ENCODE data around the gene FAM83F.
"Not testable (repeated sequence)": the region's sequence is repeated elsewhere in the genome, so short reads cannot be mapped to it uniquely, and the experiment has no call there.

Gene FAM83F

DNA sequence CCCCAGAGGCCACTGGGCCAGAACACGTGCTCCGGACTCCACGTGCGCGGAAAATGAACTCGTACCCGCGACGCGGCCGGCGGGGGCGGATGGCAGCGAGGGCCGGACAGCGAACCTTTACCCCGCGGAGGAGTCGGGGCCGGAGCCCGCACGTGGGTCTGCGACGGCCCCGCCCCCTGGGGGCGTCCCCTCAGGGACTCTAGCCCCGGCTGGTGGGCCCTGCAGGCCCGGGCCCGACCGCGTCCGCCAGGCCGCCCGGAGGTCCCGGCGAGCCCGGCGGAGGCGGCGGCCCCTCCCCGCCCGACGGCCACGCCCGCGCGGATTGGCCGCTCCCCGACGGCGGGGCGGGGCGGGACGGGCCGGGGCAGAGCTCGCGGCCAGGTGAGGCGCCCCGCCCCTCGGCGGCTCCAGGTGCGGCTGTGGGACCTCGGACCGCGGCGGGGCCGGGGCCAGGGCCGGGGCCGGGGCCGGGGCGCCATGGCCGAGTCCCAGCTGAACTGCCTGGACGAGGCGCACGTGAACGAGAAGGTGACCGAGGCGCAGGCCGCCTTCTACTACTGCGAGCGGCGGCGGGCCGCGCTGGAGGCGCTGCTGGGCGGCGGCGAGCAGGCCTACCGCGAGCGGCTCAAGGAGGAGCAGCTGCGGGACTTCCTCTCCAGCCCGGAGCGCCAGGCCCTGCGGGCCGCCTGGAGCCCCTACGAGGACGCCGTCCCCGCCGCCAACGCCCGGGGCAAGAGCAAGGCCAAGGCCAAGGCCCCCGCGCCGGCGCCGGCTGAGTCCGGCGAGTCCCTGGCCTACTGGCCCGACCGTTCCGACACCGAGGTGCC is at the start of gene FAM83F:
TSS of gene FAM83F (plus strand) at position 389 of the 827 bp plus-strand sequence. CDS start at position 478, 89 bp downstream.
- no peak for DNase-seq (ENCODE audit: low spot score)

DNA sequence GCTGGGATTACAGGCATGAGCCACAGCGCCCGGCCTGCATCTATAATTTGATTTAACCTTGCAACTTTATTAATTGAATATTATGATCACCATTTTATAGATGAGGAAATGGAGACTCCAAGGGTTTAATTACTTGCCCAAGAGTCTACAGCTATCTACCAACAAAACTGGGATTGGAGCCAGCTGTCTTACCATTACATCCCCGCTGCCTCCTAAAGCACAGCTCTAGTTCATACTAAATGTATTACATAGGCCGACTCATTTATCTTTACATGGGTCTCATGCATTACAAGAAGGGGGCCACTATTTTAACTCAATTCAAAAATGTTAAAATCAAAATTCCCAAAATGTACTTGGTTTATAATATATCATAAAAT is 48.6 kb upstream of the FAM83F start:
- DNase-seq (ENCODE audit: low spot score): no peak

DNA sequence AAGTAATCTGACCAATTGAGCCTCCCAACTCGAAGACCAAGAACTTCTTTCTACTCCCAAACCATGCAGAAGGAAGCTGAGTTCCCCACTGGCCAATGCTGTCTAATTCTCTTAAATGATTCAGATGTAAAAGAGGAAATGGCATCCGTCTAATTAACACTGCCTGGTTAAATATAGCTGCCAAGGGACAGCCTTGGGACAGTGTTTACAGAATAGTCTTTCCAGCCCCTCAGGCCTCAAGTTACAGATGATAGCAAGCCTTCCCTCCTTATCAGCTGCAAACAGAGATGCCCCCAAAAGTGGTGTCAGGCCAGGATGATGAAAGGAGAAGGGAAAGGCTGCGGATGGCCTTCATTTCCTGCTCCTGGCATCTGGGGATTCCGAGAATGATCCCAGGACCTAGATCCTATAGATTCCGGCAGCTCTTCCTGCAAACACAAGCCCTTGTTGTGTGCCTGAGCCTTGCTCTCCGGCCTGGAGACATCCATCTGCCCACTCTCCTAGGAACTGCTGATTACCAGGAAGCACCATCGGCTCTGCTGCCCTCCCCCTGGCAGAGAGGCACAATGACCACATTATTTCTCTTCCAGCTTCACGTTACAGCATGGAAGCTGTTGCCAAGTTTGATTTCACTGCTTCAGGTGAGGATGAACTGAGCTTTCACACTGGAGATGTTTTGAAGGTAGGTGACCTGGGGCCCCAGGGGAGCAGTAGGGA is 48.1 kb upstream of the FAM83F start:
- DNase-seq (ENCODE audit: low spot score): no peak

DNA sequence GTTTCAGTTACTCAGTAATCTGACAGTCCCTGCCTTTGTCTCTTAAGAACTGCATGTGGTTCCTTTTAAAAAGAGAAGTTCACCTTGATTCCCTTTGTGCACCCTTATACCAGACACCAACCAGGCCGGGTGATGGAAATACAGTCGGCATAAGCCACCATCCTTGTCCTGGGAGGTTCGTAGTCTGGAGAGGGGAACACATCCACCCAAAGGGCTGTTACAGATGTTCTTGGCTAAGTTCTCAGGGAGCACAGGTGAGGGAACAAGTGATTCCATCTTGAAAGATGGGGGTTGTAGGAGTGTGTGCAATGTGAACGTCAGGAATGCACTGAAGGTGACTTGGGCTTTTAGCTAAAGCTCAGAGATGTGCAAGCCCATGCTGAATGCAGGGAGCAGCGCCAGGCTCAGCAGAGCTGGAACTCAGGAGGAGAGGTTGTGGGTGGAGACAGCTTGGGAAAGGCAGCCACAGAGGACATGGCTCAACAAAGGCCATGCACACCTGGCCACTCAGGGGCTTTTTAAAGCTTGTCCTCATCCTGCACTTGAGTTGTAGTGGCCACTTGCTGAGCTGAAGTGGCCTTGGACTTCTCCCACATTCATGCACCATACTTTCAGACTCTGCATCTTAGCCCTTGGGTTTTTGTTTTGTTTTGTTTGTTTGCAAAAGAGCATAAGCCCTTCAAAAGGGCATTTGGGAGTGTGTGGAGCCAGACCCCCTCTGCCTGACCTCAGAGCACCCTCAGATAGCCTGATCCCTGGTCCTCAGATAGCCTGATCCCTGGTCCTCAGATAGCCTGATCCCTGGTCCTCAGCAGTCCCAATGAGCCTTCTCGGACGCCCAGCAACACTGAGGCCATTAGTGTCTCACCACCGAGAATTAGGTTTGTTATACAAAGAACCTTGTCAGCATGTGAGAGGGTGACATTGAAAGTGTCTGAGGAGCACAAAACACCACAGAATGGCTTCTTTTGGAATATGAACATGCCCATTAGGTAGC is 47.2 kb upstream of the FAM83F start:
- DNase-seq (ENCODE audit: low spot score): no peak

DNA sequence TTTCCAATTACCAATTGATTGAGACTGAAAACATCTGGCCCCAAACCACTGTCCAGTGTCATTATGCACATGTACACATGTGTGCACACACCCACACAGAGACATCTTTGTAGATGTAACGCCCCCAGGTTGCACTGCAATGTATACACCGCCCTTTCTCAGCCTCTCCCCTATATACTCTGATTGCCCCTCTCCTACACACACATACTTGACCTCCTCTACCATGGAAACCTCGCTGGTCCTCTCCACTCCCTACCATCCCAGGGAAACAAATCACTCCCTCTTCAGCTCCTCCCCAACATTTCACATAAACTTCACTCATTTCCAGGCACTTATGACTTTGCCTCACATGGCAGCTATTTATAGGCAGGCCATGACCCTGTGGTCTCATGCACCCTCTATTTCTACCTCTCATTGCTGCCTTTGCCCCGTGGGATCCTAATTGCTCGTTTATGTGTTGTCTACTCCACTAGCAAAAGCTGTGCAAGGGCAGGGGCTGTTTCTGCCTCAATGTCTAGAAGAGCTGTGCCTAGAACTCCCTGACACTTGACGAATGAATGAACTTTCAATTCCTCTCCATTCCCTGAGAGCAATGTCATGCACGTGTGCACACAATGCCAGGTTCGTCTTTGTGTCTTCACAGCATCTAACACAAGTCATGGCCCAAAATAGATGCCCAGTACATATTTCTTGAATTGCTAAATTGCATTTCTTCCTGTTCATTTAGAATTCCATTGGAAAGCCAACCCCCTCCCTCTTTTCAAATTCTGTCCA is 44.6 kb upstream of the FAM83F start:
- no peak for DNase-seq (ENCODE audit: low spot score)

DNA sequence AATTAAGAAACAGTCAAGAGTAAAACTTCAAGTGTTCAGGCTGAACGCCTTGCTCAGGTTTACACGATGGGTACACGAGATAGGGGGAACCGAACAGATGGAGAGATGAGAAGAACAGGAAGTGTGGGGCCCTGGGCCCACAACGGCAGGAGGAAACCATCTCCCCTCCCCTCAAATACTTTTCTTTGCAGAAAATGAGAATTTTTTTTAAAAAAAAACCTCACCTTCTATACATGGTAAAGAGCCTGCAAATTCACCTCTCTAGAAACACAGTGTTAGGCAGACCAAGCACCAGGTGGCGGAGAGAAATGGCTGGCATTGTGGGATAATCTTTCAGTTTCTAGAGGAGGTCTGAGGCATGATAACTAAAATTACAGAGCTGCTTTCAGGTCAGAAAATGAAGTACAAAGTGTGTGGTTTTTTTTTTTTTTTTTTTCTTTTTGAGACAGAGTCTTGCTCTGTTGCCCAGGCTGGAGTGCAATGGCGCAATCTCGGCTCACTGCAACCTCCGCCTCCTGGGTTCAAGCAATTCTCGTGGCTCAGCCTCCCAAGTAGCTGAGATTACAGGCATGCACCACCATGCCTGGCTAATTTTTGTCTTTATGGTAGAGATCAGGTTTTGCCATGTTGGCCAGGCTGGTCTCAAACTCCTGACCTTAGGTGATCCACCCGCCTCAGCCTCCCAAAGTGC is 43.0 kb upstream of the FAM83F start:
- DNase-seq (ENCODE audit: low spot score): not testable (repeated sequence)

DNA sequence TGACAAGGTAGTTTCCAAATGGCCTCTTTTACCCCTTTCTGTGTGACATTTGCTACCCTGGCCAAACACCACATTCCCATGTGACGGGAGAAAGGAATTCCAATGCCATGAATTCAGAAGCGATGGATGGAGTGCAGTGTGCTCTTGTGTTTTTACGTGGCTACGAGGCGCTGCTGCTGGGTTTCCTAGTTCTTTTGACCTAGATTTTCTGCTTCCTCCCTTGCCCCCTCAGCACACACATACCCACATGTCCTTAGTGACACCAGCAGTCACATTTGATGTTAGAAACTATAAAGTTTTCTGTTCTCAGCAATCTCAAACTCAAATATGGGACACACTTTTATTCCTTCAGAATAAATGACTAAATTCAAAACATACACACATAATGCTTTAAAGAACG is 42.4 kb upstream of the FAM83F start:
- no peak for DNase-seq (ENCODE audit: low spot score)

DNA sequence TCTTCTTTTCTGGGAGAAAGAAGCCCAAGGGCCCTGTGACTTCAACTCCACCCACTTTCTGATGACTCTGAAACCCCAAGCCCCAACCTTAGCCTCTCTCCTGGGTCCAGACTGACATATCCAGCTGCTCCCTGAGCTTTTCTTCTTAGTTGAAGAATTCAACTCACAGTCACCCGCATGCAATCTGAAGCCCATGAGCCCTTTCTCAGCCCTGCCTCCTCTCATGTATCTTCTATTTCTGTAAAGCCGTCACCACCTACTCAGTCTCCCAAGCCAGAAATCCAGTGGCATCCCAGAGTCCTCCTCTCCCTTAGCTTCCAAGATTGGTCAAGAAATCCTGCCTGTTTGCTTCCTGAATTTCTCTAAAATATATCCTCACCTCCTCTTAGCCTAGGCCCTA is 41.7 kb upstream of the FAM83F start:
- DNase-seq (ENCODE audit: low spot score): no peak

DNA sequence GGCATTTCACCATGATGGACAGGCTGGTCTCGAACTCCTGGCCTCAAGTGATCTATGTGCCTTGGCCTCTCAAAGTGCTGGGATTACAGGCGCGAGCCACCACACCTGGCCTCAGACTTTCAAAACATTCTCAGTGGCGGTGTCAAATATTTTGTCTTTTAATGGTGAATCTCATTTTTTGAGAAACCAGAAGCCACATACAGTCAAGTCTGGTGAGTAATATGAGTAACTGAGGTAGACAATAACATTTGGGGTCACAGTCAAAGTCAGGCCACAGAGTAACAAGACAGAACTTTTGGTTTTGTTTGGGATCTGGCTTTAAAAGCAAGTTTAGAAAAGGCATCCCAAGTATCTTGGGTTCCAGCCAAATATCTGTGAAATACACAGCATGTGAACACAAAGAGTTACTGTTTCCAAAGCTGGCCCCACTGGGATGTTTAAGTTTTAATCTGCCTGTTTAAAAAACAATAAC is 40.1 kb upstream of the FAM83F start:
- no peak for DNase-seq (ENCODE audit: low spot score)

DNA sequence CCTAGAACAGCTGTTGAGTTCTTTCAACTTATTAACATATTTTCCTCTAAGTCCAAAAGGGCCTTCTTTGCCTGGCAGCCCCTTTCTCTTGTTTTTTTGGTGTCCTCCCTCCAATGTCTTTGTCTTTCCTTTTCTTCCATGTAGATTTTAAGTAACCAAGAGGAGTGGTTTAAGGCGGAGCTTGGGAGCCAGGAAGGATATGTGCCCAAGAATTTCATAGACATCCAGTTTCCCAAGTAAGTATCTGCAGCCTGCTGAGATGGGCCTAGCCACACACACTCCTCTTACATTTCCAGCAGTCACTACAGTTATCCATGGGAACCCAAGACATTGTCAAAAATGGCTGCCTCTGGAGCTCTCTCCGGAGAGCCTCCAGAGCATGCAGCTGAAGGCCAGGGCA is 39.1 kb upstream of the FAM83F start:
- no peak for DNase-seq (ENCODE audit: low spot score)

DNA sequence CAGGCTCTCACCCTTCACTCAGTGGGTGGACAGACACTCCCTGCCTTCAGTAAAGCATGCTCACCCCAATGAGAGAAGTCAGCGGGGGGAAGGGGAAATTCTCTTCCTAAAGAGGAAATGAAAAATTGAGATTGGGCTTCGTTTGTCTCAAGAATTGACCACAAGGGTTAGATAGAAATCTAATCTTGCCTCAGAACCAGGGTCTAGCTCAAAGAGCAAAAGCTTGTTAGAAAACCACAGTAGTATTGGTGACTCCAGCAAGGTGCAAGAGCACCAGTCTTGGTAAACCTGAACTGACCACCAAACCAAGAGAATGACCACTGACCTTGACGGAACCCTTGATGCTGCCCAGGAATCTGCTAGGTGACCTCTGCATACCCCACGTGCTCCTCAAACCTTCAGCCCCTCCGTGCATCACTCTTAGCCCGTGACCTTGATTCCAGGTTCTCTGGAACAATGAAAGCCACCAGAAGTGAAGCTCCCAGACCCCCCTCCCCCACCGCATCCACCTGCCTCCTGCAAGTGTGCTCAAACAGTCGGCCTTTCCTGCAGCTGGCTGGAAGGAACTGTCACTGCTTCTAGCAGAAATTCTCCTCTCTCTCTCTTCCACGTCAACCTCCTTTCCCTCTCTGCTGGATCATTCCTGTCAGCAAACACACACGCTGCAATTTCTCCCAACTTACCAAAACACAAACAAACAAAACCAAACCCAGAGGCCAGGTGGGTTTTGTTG is 37.7 kb upstream of the FAM83F start:
- no peak for DNase-seq (ENCODE audit: low spot score)

DNA sequence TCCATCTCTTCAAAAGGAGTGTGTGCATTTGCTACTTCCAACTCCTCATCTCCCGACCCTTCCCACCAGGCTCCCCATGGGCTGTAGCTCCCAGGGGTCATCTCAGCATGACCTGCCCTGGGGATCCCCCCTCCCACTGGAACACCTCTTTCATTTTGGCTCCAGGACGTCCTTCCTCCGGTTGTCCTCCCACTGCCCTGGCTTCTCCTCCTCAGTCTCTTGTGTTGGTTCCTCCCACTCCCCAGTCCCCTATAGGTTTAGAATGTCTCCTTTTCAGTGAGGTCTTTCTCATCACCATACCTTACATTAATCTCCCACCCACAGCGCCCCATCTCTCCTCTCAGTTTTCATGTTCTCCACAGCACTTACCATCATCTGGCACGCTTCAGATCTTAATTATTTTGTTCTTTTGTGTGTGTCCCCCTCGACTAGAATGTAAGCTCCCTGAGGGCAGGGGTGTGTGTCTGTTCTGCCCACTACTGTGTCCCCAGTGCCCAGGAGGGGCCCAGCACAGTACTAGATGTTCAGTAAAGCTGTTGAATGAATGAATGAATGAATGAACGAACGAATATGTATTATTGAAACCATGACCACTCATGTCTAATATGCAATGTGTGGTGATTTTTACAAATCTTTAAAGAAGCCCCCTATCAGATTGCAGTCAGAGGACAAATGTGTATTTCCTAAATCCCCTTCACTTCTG is 36.6 kb upstream of the FAM83F start:
- no peak for DNase-seq (ENCODE audit: low spot score)

DNA sequence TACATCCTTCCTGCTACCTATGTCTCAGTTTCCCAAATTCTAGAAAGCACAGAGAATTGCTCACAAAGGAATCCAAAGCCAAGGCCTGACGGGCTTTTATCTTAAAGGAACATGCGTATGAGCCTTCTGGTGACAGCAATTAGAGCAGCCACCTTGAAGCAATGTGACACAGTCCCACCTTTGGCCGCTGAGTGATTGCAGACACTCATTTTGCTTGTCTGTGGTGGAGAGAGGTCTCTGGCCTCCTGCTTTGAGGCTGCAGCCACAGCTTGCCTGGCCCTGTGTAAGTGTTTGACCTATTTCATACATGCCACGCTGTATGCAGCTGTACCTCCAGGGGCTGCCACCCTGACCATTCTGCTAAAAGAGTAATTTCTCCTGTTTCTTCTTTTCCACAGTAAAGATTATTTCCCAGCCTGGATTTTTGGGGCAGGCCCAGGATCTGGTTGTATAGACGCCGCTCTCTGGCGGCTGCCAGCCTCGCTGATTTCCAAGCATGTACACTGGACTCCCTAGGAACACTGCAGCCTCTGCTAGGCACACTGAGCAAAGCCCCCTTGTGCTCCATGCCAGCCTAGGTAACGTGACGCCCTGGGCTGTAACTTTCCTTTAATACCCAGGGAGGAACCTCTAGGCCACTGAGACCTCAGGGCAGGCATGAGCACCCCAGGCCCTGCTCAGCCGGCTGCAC is 35.7 kb upstream of the FAM83F start:
- DNase-seq (ENCODE audit: low spot score): no peak

DNA sequence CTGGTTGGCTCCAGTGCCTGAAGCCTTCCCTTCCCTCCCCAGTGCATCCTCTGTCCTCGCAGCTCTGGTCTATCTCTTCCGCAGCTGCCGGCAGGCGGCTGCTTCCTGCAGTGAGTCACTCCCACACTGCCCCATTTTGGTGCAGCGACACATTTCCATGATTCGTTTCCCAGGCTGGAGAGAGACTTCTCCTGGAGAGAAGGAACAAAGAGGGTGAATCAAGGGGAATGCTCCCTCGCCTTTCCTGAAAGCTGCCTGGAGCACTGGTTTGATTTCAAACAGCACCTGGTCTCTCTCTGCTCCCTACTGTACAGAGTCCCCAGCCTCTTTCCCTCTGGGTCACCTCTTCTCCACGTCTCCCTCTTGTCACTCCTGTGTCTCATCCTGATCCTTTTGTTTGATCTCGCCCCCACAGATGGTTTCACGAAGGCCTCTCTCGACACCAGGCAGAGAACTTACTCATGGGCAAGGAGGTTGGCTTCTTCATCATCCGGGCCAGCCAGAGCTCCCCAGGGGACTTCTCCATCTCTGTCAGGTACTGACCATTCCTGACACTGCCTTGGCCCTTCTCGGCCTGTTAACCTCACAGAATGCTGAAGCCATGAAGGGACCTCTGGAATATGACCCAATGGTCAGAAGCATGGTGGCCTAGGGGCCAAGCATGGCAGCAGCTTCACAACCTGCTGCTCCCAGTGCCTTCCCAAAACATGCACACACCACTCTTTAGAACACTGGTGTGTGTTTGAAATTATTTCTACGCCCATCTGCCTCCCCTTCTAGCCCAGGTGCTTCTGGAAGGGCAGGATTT is 34.9 kb upstream of the FAM83F start, which contains the start of gene TMA7B:
TSS of gene TMA7B (plus strand) at position 758 of the 808 bp plus-strand sequence. CDS start 3,978 bp downstream, outside the sequence.
- DNase-seq (ENCODE audit: low spot score): no peak

DNA sequence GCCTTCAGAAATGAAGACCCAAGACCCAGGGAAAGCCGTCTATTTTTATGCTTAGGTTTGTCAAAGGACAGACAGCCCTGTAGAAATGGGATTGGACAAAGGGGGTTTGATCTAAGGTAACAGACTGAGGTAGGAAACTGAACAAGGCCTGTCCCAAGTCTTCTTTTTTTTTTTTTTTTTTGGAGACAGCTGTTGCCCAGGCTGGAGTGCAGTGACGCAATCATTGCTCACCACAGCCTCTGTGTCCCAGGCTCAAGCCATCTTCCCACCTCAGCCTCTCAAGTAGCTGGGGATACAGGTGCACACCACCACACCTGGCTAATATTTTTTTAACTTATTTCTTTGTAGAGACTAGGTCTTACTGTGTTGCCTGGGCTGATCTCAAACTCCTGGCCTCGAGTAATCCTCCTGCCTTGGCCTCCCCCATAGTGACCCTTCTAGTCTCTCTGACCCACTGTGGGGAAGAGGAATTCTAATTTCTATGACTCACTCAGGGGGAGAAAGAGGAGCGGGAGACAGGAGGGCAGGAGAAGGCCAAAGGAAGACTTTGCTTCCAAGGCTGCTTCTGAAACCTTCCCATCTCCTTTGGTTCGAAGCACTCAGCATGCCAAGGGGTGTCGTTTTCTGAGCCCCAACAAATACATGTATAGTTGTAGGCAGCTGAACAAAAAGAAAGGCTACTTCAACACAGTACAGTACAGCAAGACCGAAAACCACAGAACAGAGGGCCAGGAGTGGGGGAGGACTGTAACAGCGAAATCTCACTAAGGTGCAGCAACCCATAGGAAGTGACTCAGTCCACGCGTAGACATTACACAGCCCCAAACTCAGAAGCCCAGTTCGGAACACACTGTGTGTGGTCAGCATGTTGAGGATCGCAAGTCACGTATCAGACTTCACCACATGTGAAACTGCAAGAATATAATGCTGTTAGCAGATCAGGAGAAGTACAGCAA is 33.7 kb upstream of the FAM83F start:
- no peak for DNase-seq (ENCODE audit: low spot score)

DNA sequence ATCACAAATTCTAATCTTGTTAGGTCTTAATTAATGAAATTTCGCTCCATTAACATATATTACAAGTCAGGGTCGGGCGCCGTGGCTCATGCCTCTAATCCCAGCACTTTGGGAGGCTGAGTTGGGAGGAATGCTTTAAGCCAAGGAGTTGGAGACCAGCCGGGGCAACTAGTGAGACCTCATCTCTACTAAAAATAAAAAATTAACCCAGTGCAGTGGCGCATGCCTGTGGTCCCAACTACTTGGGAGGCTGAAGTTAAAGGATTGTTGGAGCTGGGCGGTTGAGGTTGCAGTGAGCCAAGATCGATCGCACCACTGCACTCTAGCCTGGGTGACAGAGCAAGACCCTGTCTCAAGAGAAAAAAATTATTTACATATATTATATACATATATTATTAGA is 32.7 kb upstream of the FAM83F start:
- DNase-seq (ENCODE audit: low spot score): no peak

DNA sequence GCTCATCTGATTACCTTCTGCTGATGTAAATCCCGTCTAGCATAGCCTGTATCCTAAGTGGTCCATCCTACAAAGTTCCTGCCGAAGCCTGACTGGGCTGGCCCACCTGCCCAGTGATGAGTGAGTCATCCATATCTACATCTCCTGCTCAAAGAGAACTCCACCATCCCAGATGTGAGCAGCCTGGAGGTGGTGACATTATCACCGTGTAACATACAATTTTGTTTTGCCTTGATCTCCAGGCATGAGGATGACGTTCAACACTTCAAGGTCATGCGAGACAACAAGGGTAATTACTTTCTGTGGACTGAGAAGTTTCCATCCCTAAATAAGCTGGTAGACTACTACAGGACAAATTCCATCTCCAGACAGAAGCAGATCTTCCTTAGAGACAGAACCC is 29.0 kb upstream of the FAM83F start:
- no peak for DNase-seq (ENCODE audit: low spot score)
